ENCODE measurements around the gene INTS11.

Gene INTS11

GRCh38 chr1:1262758-1263157 lies 61.7 kb downstream of the INTS11 start:
- no peak for DNase-seq (ENCODE audit: low read depth, low spot score)

GRCh38 chr1:1262071-1262470 lies 62.4 kb downstream of the INTS11 start:
- no peak for DNase-seq (ENCODE audit: low read depth, low spot score)
